Ectodermal cell (in vitro differentiated cells): ENCODE results near the gene TMEM266.

Experiments used
- H3K27ac ChIP-seq: 2 replicates; pipeline ENCODE4 v1.7.0; 2013; ENCODE audit warnings: mild to moderate bottlenecking, low read depth, low read length; ENCODE audit not compliant: insufficient read depth, poor library complexity, severe bottlenecking
- H3K27me3 ChIP-seq: 2 replicates; pipeline ENCODE4 v1.7.0; 2013; ENCODE audit warnings: mild to moderate bottlenecking, low read length; ENCODE audit not compliant: insufficient read depth, control insufficient read depth, poor library complexity, severe bottlenecking
- H3K36me3 ChIP-seq: one replicate; pipeline ENCODE4 v1.7.0; 2013; ENCODE audit warnings: low read length; ENCODE audit not compliant: control insufficient read depth, insufficient read depth
- H3K4me1 ChIP-seq: one replicate; pipeline ENCODE4 v1.7.0; 2013; ENCODE audit warnings: low read length; ENCODE audit not compliant: control insufficient read depth, insufficient read depth
- H3K4me3 ChIP-seq: 2 replicates; pipeline ENCODE4 v1.7.0; 2013; ENCODE audit warnings: low read depth, low read length, control low read depth; ENCODE audit not compliant: insufficient read depth
- H3K9me3 ChIP-seq: 2 replicates; pipeline ENCODE4 v1.7.0; 2013; ENCODE audit warnings: mild to moderate bottlenecking, low read length, moderate library complexity; ENCODE audit not compliant: control insufficient read depth
- WGBS, 2 experiments: methylation state at CpG; one replicate each; pipeline ENCODE4 v1.1.7; 2013; ENCODE audit warnings: missing lambda C conversion rate in 2 of 2; 5-methylcytosine and 5-hydroxymethylcytosine counted together

Gene TMEM266

DNA sequence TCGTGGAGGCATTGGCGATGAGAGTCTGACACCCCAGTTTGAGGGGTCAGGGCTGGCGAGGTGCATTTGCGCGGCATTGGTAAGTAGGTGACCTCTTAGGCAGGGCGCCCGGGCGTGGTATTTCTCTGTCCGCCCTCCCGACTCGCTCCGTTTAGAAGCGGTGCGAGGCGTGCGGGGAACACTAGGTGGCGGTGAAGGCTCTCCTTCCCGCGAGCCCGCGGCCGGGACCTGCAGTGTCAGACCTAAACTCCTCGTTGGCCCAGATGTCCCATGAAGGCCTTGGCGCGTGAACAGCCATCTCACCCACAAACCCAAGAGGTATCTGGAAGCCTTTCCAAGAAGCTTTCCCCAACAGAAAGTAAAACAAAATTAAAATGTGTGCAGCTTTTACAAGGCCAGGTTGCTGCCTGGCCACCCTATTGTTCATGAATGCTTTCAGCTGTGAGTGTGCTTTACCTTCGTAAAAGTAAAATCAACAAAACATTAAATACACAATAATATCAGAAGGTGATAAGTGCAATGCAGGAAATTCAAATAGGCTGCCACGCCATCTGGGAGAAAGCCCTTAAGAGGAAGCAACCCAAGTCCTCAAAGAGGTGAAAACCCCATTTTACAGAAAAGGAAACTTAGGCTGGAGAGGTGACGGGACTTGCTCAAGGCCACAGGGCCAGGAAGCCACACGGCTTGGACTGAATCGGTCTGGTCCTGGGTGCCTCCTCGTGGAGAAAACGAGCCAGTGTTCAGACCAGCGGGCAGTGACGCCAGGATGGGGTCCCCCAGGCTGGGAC, 131.2 kb downstream of the TMEM266 start:
- no peak overlapping the region for H3K4me3 ChIP-seq
- H3K9me3 ChIP-seq: no peaks in the 10 kb centered on the region
- no peaks in the 10 kb centered on the region for H3K36me3 ChIP-seq
- peaks cover 19% of the 10 kb centered on the region for H3K27me3 ChIP-seq
- 25 to 29% methylated on average over 33 to 34 of the region's 34 CpGs for WGBS, 2 experiments
- no peak overlapping the region for H3K27ac ChIP-seq
- H3K4me1 ChIP-seq: no peaks in the 10 kb centered on the region

DNA sequence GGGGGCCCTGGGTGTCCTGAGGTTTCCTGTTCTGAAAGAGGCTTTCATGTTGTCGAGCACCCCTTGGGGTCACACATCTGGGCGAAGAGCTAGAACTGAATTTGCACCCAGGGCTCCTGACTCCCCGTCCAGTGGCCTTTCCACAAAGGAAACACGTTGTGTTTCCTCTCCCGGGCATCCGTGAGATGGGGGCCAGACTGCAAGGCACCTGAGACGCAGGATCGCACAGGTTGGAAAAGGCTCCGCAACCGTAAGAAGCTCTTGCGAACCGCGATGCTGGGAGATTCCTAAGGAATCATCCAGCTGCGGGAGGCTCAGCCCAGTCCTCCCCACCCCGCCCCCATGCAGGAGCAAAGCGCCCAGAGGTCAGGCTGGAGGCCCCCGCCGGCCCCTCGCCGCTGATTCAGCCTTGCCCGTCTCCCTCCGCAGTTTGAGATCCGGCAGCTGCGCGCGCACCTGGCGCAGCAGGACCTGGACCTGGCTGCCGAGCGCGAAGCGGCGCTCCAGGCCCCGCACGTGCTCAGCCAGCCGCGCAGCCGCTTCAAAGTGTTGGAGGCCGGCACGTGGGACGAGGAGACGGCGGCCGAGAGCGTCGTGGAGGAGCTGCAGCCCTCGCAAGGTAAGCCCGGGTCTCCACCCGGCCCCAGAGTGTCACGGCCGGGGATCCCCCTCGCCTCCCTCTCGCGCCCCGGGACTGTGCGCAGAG, 131.9 kb downstream of the TMEM266 start:
- Histone ChIP-seq H3K4me3 (no peak overlapping the region), H3K36me3 (no peaks in the 10 kb centered on the region), H3K4me1 (no peaks in the 10 kb centered on the region), H3K27me3 (peaks cover 19% of the 10 kb centered on the region), H3K27ac (no peak overlapping the region), H3K9me3 (no peaks in the 10 kb centered on the region)
- WGBS, 2 experiments: 92 to 94% methylated on average over 55 of the region's 55 CpGs

DNA sequence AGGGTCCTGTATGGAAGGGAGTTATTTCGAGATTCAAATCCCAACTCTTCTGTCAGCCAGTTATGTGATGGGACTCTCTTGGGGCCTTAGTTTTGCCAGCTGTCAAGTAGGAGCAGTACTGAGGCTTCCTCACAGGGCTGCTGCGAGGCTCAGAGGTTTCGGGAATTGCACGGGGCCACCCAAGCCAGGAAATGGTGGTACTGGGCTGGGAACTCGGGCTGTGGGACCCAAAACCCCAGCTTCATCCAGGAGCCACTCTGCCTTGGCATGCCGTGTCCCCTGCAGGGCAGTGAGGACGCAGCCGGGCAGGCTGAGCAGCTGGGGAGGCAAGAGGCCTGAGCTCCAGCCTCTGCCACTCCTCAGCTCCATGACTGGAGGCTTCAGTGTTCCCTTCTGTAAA, 132.9 kb downstream of the TMEM266 start:
- H3K9me3 ChIP-seq: no peaks in the 10 kb centered on the region
- no peaks in the 10 kb centered on the region for H3K4me1 ChIP-seq
- H3K36me3 ChIP-seq: no peaks in the 10 kb centered on the region
- no peak overlapping the region for H3K27ac ChIP-seq
- H3K27me3 ChIP-seq: peaks cover 19% of the 10 kb centered on the region
- no peak overlapping the region for H3K4me3 ChIP-seq
- WGBS, 2 experiments: 92 to 95% methylated on average over 8 of the region's 8 CpGs

DNA sequence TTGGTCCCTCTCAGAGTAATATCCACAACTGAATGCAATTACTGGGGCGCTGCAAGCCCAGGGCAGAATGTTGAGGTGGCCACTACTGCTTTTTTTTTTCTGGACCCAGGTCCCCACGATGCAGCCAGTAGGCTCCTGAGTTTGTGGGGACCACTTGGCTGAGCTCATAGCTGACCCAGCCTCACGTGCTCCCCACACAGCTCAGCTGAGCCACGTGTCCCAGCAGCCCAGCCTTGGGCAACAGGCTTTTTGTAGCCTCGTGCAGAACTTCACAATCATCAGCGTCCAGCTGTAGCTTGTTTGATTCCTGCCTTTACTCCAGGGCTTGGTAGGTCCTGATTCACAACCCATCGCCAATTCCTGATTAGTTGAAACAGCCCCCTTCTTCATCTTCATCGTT, 134.1 kb downstream of the TMEM266 start:
- Histone ChIP-seq H3K36me3 (no peaks in the 10 kb centered on the region), H3K4me3 (no peak overlapping the region), H3K27me3 (peaks cover 18% of the 10 kb centered on the region), H3K4me1 (no peaks in the 10 kb centered on the region), H3K9me3 (no peaks in the 10 kb centered on the region), H3K27ac (no peak overlapping the region)
- WGBS, 2 experiments: 86 to 87% methylated on average over 8 of the region's 8 CpGs

DNA sequence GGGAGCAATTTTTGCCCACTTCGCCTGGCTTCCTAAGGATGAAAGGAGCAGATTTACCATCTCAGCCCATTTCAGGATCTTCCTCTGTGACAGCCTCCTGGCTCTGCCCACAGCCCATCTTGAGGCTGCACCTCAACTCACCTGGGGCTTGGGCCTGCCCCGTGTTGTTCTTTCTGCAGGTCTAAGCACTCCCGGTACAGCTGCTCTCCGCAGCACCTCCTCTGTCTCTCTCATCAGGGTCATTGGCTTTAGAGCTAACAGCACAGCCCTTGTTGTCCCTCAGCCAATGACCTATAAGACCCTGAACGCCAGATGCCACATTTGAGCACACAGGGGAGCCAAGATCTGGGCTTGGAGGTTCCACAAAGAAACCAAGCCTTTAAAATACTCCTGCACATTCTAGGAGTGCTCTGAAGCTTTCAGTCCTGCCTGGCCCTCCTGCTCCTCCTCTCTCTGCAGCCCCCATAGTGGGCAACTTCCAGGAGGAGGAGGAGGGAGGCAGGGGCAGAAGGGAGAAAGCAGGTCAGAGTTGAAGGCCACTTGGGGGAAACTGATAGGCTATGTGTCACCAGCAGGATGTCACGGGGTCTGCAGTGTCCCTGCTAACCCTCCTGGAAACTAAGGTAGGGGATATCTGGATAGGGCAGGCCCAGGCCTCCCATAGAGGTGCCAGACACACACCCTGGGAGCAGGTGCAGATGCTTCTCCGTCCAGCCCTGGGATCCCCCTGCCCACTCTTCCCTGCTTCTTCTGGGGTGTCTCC, 135.9 kb downstream of the TMEM266 start:
- H3K4me1 ChIP-seq: peaks cover 13% of the 10 kb centered on the region
- peaks cover under 1% of the 10 kb centered on the region for H3K27me3 ChIP-seq
- no peak overlapping the region for H3K4me3 ChIP-seq
- no peak overlapping the region for H3K27ac ChIP-seq
- H3K36me3 ChIP-seq: no peaks in the 10 kb centered on the region
- WGBS, 2 experiments: 87 to 88% methylated on average over 7 of the region's 7 CpGs
- H3K9me3 ChIP-seq: no peaks in the 10 kb centered on the region

DNA sequence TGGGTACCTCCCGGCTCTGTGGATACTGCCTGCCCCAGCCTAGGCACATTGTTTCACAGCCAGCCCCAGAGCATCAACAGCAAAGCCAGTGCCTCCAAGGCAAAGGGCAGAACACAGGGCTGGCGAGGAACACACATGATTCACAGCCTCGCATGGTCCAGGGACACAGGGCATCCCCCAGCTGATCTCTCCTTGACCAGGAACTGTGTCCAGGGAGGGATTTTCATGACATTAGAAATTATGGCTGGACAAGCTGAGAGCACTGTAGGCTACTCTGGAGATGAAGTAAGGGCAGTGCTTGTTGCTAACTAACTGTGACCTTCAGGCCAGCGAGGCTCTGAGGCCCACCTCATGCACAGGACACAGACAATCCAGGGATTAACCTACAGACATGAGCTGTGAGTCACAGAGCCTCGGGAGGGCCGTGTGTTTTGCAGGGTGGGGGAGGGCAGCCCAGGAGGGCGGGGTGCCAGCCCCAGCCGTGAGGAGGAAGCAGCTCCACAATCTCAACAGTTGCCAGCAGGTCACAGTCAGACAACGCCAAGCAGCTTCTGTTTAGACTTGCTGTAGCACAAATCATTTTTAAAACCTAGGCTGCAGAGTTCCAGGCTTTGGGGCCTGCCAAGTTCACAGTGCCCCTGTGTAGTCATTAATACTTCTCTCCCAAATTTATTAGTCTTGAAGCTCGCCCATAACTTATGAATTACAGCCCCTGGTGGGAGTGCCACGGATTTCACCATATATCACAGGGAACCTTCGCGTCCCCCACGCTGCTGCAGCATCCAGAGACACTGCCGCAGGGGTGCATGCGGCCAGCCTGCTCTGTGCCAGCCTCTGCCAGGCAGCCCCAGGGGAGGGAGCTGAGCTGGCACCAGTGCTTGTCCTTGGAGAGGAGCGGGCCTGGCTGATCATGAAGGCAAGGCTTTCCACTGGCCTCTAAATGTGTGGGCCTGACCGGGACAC, 136.8 kb downstream of the TMEM266 start:
- no peaks in the 10 kb centered on the region for H3K9me3 ChIP-seq
- H3K27me3 ChIP-seq: no peaks in the 10 kb centered on the region
- peaks cover 16% of the 10 kb centered on the region for H3K4me1 ChIP-seq
- no peak overlapping the region for H3K4me3 ChIP-seq
- H3K27ac ChIP-seq: no peak overlapping the region
- H3K36me3 ChIP-seq: no peaks in the 10 kb centered on the region
- WGBS, 2 experiments: 71 to 72% methylated on average over 18 of the region's 18 CpGs

DNA sequence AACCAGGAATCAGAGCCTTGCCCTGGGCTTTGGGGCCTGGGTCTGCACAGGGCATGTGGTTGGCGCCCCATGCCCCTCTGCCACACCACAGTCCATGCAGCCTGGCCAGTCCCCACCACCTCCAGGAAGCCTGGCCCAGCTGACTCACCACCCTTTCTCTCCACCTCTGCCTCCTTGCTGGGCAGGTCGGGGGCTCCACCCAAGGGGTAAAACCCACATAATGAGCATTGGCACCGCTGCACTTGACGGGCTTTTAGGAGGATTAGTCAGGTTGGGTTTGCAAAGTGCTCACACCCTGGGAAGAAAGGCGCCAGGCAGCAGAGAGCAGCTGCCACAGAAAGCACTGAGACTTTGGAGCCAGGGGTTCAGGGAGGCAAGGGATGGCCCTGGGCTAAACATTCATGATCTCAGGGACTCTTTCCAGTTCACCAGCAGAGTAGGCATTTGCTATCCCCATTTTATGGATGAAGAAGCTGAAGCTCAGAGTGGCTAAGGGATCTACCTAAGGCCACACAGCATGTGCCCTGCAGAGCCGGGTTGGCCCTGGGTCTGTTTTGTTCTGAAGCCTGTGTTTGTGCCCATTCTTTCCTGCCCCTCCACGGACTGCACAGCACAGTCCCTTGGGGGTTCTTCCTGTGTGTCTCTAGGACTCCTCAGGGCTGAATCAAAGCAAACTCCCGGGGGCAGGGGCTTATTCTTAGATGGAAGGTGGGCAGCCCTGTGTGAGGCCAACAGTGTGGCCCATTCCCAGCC, 138.1 kb downstream of the TMEM266 start:
- Histone ChIP-seq H3K27ac (no peak overlapping the region), H3K27me3 (no peaks in the 10 kb centered on the region), H3K36me3 (no peaks in the 10 kb centered on the region), H3K4me1 (peaks cover 16% of the 10 kb centered on the region), H3K9me3 (no peaks in the 10 kb centered on the region), H3K4me3 (no peak overlapping the region)
- WGBS, 2 experiments: 89 to 90% methylated on average over 8 of the region's 8 CpGs

DNA sequence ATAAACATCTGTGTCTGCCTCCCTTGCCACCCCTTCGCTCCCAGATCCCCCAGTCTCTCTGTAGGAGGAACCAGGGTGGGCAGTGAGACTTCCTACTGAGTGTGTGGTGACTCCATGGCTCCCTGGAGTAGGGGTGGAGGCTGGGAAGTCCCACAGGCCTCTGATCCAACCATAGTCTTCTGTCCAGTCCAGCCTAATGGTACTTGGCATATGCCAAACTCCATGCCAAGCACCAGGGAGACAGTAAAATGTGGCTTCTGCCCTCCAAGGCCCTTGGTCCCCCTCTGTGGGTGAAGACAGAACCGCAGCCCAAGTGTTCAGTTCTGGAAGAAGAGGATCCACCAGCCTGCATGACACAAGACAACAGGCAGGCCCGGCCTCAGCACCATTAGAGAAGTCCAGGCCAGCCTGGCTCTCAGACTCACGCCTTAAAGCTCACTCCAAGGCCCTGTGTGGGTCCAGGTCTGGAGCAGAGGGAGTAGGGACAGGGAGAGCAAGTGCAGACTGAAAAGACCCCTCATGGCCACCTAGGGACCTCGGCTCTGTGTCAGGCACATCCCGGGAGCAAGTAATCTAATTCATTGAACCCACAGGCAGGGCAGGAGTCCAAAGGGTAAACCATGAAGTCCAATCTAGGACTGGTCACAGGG, 138.8 kb downstream of the TMEM266 start:
- Histone ChIP-seq H3K4me1 (peaks cover 16% of the 10 kb centered on the region), H3K27me3 (no peaks in the 10 kb centered on the region), H3K4me3 (no peak overlapping the region), H3K9me3 (no peaks in the 10 kb centered on the region), H3K36me3 (no peaks in the 10 kb centered on the region), H3K27ac (no peak overlapping the region)
- 95 to 96% methylated on average over 6 of the region's 6 CpGs for WGBS, 2 experiments
